ENCODE data around the gene FBL. TPM values are rescaled to one million over a fixed set of nuclear protein-coding genes. Genes with fewer than 3 reads are reported as not detected.

The FBL gene
- total RNA-seq, 1 experiment from 2014 or later = 186 TPM

DNA sequence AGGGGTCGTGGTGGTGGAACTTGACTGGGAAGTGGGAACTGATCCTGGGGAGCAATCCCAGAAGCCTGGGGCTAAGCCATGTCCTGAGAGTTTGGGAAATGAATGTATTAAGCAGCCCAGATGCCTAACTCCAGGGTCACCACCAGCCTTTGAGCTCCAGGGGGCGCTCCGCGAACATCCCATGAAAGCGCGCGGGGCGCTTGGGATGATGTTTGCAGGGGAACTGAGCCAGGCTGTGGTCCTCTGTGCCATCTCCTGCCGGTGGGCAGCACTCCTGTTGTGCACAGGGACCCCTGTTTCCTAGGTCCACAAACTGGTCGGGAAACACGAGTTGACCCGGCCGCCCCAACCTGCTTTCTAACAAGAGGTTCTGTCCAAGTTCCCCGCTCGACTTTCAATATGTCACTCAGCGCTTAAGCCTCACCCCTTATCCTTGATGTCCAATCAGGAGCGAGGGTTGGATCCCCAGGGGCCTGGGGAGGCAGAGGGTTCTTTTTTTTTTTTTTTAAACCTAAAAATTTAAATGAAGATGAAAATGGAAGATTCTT, 53.1 kb downstream of the FBL start:
- no peaks in the 10 kb centered on the region for H3K79me2 ChIP-seq (ENCODE audit: low read length)
- H3K9ac ChIP-seq (ENCODE audit: low read length) = no peak overlapping the region
- peak; percentile 92 for ATAC-seq
- DNase-seq = peak; percentile 64
- no peaks in the 10 kb centered on the region for H3K4me1 ChIP-seq (ENCODE audit: insufficient read depth, low read length)
- TF ChIP-seq, protein P1, sequence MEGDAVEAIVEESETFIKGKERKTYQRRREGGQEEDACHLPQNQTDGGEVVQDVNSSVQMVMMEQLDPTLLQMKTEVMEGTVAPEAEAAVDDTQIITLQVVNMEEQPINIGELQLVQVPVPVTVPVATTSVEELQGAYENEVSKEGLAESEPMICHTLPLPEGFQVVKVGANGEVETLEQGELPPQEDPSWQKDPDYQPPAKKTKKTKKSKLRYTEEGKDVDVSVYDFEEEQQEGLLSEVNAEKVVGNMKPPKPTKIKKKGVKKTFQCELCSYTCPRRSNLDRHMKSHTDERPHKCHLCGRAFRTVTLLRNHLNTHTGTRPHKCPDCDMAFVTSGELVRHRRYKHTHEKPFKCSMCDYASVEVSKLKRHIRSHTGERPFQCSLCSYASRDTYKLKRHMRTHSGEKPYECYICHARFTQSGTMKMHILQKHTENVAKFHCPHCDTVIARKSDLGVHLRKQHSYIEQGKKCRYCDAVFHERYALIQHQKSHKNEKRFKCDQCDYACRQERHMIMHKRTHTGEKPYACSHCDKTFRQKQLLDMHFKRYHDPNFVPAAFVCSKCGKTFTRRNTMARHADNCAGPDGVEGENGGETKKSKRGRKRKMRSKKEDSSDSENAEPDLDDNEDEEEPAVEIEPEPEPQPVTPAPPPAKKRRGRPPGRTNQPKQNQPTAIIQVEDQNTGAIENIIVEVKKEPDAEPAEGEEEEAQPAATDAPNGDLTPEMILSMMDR (conservative IDR thresholded peaks at IDR 0.05; ENCODE audit: low read depth, low read length) = peak; percentile 90
- TF ChIP-seq EZH2phosphoT487 (IDR thresholded peaks at IDR 0.05; ENCODE audit: borderline replicate concordance, low read length) (no peak), EZH2 (IDR thresholded peaks at IDR 0.05; ENCODE audit: low read length, unreplicated experiment) (no peak)
- CTCF ChIA-PET = interaction anchor here (0.7 to 1.3 kb wide), 3 partner anchors 26 to 177 kb away, joined by 3 to 11 read pairs (median 4); partner anchors contain the start of gene PSMC4
- POLR2A ChIA-PET (ENCODE audit: unreplicated experiment) = interaction anchor here (0.5 to 0.6 kb wide), 2 partner anchors 261 to 672 kb away, joined by 3 to 7 read pairs; no protein-coding TSS in a partner anchor
- peak overlapping the region; percentile 67 for H3K4me3 ChIP-seq (ENCODE audit: low read length)
- peak overlapping the region; percentile 87 for H3K4me2 ChIP-seq (ENCODE audit: low read length)
- peaks cover 24% of the 10 kb centered on the region for H3K27me3 ChIP-seq (ENCODE audit: low read length)
- BruUV-seq (replicated peaks) = no TSS peak
- intact Hi-C loops (cut with micrococcal nuclease) = loop anchor here (2.0 kb wide), 1 partner anchor 52 kb away; no protein-coding TSS in a partner anchor
- H3F3A ChIP-seq (ENCODE audit: low read length, unreplicated experiment) = no peaks in the 10 kb centered on the region
- no peaks in the 10 kb centered on the region for H4K20me1 ChIP-seq (ENCODE audit: low read length)
- no peaks in the 10 kb centered on the region for H3K9me2 ChIP-seq (replicated peaks; ENCODE audit: low read length)
- no peaks in the 10 kb centered on the region; the same call in 1 of the 2 replicates for H3K36me3 ChIP-seq (ENCODE audit: low read depth, low read length)
- no peaks in the 10 kb centered on the region for H3K9me3 ChIP-seq (ENCODE audit: low read length)
- no peak overlapping the region for H3K27ac ChIP-seq (ENCODE audit: low read length)
- peak overlapping the region; percentile 90 for H2AFZ ChIP-seq (ENCODE audit: low read length)

DNA sequence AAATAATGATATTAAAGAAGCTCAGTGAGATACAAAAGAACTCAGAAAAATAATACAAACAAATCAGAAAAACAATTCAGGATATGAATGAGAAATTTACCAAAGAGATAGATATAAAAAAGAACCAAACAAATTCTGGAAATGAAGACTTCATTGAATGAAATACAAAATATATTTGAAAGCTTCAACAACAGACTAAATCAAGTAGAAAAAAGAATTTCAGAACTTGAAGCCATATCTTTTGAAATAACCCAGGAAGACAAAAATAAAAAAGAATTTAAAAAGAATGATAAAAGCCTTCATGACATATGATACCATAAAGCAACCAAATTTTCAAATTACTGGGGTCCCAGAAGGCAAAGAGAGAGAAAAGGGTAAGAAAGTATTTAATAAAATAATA, 57.9 kb downstream of the FBL start:
- no peaks in the 10 kb centered on the region for H3K79me2 ChIP-seq (ENCODE audit: low read length)
- POLR2A ChIA-PET (ENCODE audit: unreplicated experiment) = no interaction called here
- CTCF ChIA-PET = no interaction called here
- TF ChIP-seq EZH2 (IDR thresholded peaks at IDR 0.05; ENCODE audit: low read length, unreplicated experiment) (no peak), EZH2phosphoT487 (IDR thresholded peaks at IDR 0.05; ENCODE audit: borderline replicate concordance, low read length) (no peak)
- TF ChIP-seq, protein P1 (conservative IDR thresholded peaks at IDR 0.05; ENCODE audit: low read depth, low read length) = no peak
- no peaks in the 10 kb centered on the region for H3K9me3 ChIP-seq (ENCODE audit: low read length)
- no peaks in the 10 kb centered on the region; the same call in 1 of the 2 replicates for H3K36me3 ChIP-seq (ENCODE audit: low read depth, low read length)
- H3K9ac ChIP-seq (ENCODE audit: low read length) = no peak overlapping the region
- H3K4me1 ChIP-seq (ENCODE audit: insufficient read depth, low read length) = no peaks in the 10 kb centered on the region
- H3K4me2 ChIP-seq (ENCODE audit: low read length) = no peak overlapping the region
- BruUV-seq (replicated peaks) = no TSS peak
- DNase-seq (no peak), ATAC-seq (no peak)
- H4K20me1 ChIP-seq (ENCODE audit: low read length) = no peaks in the 10 kb centered on the region
- no peak overlapping the region for H3K4me3 ChIP-seq (ENCODE audit: low read length)
- no peaks in the 10 kb centered on the region for H3F3A ChIP-seq (ENCODE audit: low read length, unreplicated experiment)
- 0 out of 2 replicates have a peak, but pooled peaks cover 4% of the 10 kb centered on the region for H3K27me3 ChIP-seq (ENCODE audit: low read length)
- intact Hi-C loops (cut with micrococcal nuclease) = no loop called here
- H3K9me2 ChIP-seq (replicated peaks; ENCODE audit: low read length) = no peaks in the 10 kb centered on the region
- H2AFZ ChIP-seq (ENCODE audit: low read length) = no peak overlapping the region
- no peak overlapping the region for H3K27ac ChIP-seq (ENCODE audit: low read length)

Small RNAs within 50 kb of the gene (microRNA-seq; reads per million reads assigned to microRNA genes)
- gene MIR6719 (ENCODE audit: unreplicated experiment) = not detected

Other genes starting within 250 kb of the FBL start
- gene LGALS13, start 243.9 kb downstream of the FBL start, total RNA-seq (2014; rRNA removed) = not detected in 2 replicates
- gene LGALS16, start 190.5 kb downstream of the FBL start, total RNA-seq (2014; rRNA removed) = not detected in 2 replicates
- not detected in 2 replicates for gene LGALS14, start 141.9 kb downstream of the FBL start, total RNA-seq (2014; rRNA removed)
- gene CLC, start 108.3 kb downstream of the FBL start, total RNA-seq (2014; rRNA removed) = not detected in 2 replicates
- not detected in 2 replicates for gene LEUTX, start 67.5 kb downstream of the FBL start, total RNA-seq (2014; rRNA removed)
- 2.4 and 2.8 TPM in 2 replicates for gene DYRK1B, start 12.2 kb downstream of the FBL start, total RNA-seq (2014; rRNA removed)
- 0.52 and 0.80 TPM in 2 replicates for gene FCGBP, start 88.3 kb upstream of the FBL start, total RNA-seq (2014; rRNA removed)
- 241 and 258 TPM in 2 replicates for gene PSMC4, start 124.8 kb upstream of the FBL start, total RNA-seq (2014; rRNA removed)
- gene ZNF546, start 150.7 kb upstream of the FBL start, total RNA-seq (2014; rRNA removed) = 0.69 and 2.5 TPM in 2 replicates
- 7.1 and 8.5 TPM in 2 replicates for gene ZNF780B, start 209.9 kb upstream of the FBL start, total RNA-seq (2014; rRNA removed)
- 3.3 and 9.0 TPM in 2 replicates for gene ZNF780A, start 244.6 kb upstream of the FBL start, total RNA-seq (2014; rRNA removed)

All from PC-3 (cell line).